Suprapubic skin (tissue), 3 donors: Measurements from ENCODE around the gene AUTS2.

Experiments
- POLR2A ChIP-seq, 2 donors: fragments of 450-650 bp; IDR thresholded peaks; one replicate each; pipeline ENCODE4 v1.6.1; 2017; ENCODE audit warnings: antibody characterized with exemption in 2 of 2, mild to moderate bottlenecking in 2 of 2, moderate library complexity in 2 of 2
- TF ChIP-seq, protein P1 (sequence below), 2 donors: fragments of 200-600 bp in 1 of 2; fragments of 450-650 bp in 1 of 2; sonication (generic) in 1 of 2; IDR thresholded peaks; one replicate each; pipeline ENCODE4 v1.5.1; 2016 to 2019; ENCODE audit warnings: antibody characterized with exemption in 2 of 2, mild to moderate bottlenecking in 1 of 2, moderate library complexity in 1 of 2

GRCh38 chr7:70751895-70752294 lies 1153.6 kb downstream of the AUTS2 start:
- TF ChIP-seq, protein P1, sequence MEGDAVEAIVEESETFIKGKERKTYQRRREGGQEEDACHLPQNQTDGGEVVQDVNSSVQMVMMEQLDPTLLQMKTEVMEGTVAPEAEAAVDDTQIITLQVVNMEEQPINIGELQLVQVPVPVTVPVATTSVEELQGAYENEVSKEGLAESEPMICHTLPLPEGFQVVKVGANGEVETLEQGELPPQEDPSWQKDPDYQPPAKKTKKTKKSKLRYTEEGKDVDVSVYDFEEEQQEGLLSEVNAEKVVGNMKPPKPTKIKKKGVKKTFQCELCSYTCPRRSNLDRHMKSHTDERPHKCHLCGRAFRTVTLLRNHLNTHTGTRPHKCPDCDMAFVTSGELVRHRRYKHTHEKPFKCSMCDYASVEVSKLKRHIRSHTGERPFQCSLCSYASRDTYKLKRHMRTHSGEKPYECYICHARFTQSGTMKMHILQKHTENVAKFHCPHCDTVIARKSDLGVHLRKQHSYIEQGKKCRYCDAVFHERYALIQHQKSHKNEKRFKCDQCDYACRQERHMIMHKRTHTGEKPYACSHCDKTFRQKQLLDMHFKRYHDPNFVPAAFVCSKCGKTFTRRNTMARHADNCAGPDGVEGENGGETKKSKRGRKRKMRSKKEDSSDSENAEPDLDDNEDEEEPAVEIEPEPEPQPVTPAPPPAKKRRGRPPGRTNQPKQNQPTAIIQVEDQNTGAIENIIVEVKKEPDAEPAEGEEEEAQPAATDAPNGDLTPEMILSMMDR (IDR thresholded peaks at IDR 0.05): no peak
- TF ChIP-seq POLR2A (IDR thresholded peaks at IDR 0.05): no peak
